ENCODE measurements around the gene NCK2.

DNA sequence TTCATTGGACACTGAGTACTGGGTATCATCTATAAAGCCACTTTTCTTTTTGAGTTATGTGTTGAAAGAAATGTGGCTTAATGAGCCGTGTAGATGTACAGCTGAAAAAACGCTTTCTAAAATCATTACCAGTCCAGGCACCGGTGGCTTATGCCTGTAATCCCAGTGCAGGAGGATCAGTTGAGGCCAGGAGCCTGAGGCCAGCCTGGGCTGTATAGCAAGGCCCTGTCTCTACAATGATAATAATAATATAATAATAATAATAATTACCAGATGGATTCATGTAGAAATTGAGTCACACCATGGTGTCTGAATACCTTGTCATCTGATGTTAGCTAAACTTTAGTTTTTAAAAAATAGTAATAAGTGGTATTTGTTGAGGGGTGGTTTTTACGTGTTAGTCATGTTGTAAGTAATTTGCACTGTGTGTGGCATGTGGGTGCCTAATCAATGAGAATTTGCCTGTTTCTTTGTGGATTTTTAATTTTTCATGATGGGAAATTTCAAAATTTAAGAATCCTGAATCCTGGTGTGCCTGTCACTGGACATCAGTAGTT, 30.1 kb downstream of the NCK2 start:
- TF ChIP-seq, protein P1, sequence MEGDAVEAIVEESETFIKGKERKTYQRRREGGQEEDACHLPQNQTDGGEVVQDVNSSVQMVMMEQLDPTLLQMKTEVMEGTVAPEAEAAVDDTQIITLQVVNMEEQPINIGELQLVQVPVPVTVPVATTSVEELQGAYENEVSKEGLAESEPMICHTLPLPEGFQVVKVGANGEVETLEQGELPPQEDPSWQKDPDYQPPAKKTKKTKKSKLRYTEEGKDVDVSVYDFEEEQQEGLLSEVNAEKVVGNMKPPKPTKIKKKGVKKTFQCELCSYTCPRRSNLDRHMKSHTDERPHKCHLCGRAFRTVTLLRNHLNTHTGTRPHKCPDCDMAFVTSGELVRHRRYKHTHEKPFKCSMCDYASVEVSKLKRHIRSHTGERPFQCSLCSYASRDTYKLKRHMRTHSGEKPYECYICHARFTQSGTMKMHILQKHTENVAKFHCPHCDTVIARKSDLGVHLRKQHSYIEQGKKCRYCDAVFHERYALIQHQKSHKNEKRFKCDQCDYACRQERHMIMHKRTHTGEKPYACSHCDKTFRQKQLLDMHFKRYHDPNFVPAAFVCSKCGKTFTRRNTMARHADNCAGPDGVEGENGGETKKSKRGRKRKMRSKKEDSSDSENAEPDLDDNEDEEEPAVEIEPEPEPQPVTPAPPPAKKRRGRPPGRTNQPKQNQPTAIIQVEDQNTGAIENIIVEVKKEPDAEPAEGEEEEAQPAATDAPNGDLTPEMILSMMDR (conservative IDR thresholded peaks at IDR 0.05 in 1 of 2, IDR thresholded peaks at IDR 0.05 in 1 of 2; ENCODE audit: extremely low read depth in 1 of 2, insufficient read depth in 1 of 2, low read depth in 1 of 2, low read length in 2 of 2) = no peak
- TF ChIP-seq EZH2 (IDR thresholded peaks at IDR 0.05; ENCODE audit: borderline replicate concordance, low read length) = no peak
